G401 (cell line): ENCODE data around the gene ZNF169. TPM values are rescaled to one million over a fixed set of nuclear protein-coding genes. Genes with fewer than 3 reads are reported as not detected.
"Not testable (repeated sequence)": the region's sequence is repeated elsewhere in the genome, so short reads cannot be mapped to it uniquely, and the experiment has no call there.

Experiments used
- DNase-seq: peaks from one replicate; pipeline ENCODE4 v3.0.0-alpha.2; 2015; ENCODE audit warnings: low spot score
- in situ Hi-C: cut with HindIII; loops from 2 replicates; pipeline ENCODE4 v1.10.0; 2016; ENCODE audit warnings: low sequenced_read_pairs, mixed read lengths
- total RNA-seq: library from RNA; depleted of rRNA; stranded (reverse); fragments of >200 nt; shearing (Covaris generic); gene quantifications from 2 replicates; pipeline ENCODE4 v1.2.3, GENCODE V29; 2014

ZNF169 gene
- total RNA-seq, 1 experiment from 2014 or later = 1.0 TPM

DNA sequence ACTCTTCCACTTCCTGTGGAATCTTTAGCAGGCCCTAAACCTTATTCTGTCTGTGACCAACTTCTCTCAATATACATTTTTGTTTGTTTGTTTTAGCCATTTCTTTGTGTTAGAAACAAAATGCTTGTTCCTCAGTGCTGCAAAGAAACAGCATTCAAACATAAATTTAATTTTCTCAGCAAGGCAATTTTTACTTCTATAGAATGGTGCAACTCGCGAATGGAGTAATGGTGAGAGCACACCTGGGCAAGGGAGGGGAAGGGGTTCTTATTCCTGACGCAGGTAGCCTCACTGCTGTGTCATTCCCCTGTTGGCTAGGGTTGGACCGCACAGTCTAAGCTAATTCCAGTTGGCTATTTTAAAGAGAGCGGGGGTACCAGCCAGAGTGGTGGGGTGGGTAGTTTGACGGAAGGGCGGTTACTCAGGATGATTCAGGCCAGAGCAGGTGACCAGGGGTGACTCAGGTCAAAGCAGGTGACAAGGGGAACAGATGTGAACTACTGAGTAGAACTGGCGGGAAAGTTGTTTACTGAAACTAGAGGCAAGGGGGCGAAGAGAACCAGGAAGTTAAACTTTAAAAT lies 21.4 kb downstream of the ZNF169 start:
- no peak for DNase-seq
- in situ Hi-C loops = no loop called here

DNA sequence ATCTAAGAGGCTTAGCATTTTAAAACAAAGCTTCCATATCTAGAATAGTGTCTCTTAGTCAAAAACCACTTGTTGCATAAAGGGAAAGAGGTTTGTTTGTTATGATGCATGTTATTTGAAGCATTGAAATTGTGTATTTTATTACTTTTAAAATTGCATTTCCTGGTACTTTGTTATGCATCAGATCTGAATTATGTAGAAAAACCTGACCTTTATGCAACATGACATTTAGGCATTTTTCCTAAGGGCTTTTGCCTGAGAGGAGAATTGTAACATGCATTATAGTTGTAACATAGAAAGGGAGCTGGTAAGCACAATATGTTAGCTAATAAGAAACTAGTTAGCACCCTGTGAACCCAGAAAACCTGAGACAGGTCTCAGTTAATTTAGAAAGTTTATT lies 22.0 kb downstream of the ZNF169 start:
- no peak for DNase-seq
- in situ Hi-C loops = no loop called here

DNA sequence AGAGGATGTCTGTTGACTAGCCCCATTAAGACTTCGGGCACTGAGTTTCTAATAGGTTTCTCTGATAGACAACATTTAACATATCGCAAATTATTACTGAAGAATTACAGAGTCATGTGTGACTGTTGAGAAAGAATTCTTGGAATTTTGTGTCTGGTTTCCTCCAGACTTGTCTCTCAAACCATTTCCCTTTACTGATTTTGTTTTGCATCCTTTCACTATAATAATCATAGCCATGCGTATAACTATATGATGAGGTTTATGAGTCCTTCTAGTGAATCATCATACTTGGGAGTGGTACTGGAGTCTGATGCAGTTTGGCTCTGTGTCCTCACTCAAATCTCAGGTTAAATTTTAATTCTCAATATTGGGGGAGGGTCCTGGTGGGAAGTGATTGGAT lies 27.0 kb downstream of the ZNF169 start:
- DNase-seq = no peak
- in situ Hi-C loops = no loop called here

DNA sequence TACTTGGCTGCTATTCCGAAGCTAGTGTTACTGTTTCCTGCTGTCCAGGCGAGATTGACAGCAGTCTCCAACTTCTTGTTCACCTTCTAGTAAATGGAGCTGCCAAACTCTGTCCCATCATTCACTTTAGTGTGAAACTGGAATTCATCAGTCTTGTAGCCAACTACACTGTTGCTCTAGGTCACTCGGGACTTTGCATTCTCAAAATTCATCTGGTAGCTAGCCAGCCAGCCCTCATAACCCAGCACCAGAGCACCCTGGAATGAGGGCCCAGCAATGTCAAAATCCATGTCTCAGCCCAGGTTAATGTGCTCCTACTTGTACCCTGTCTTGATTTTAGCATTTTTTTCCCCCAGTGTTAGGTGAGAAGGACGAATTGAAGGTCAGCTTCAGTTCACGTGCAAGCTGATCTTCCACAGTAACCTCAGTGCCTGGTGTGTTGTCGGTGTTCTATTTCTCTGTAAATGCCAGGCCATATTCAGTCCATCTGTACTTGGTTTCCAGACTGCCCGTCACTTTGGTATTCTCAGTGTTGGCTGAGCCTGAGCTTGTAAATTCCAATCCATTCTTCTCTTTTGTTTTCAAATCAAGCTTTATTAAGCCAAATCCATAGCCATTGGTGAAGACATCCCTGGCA lies 28.9 kb downstream of the ZNF169 start:
- in situ Hi-C loops = no loop called here
- DNase-seq = no peak

DNA sequence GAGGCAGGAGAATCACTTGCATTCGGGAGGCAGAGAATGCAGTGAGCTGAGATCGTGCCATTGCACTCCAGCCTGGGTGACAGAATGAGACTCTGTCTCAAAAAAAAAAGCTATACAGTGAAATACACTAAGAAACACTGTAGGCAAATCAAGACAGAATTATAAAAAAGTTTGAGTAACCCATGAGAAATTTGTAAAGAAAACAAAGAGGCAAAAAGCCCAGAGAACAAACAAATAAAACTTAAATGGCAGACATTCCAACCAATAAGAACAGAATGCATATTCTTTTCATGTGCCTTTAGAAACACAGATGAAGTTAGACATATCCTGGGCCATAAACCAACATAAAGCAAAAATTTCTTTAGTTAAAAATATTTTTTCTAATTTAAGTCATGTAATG lies 30.6 kb downstream of the ZNF169 start:
- in situ Hi-C loops = no loop called here
- DNase-seq = no peak

DNA sequence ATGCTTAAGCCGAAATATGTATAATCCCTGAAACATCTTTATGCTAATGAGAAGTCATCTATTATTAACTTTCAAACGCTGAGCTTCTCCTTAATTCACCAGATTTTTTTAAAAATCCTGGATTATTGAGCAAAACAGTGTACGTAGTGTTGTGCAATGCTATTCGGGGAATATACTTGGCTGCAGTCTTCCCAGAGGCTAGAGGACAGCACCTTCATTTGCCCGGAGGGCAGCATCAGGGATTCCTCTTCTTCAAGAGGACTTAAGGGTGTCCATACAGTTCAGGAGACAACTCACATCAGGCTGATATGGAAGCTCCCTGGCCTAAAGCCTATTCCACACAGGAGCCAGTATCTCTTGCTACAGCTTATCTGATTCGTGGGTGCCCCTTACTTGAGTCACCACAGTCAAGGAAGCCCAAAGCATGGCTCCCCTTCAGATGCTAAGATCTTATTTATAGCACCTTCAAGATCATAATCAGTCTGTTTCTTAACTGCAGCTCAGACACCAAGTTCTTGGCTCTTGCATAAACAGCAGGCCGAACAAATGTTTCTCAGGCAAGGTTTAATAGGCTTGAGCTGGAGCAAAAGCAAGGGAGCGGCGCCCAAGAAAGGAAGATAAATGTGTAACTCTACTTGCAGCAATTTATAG lies 40.0 kb downstream of the ZNF169 start:
- in situ Hi-C loops = no loop called here

DNA sequence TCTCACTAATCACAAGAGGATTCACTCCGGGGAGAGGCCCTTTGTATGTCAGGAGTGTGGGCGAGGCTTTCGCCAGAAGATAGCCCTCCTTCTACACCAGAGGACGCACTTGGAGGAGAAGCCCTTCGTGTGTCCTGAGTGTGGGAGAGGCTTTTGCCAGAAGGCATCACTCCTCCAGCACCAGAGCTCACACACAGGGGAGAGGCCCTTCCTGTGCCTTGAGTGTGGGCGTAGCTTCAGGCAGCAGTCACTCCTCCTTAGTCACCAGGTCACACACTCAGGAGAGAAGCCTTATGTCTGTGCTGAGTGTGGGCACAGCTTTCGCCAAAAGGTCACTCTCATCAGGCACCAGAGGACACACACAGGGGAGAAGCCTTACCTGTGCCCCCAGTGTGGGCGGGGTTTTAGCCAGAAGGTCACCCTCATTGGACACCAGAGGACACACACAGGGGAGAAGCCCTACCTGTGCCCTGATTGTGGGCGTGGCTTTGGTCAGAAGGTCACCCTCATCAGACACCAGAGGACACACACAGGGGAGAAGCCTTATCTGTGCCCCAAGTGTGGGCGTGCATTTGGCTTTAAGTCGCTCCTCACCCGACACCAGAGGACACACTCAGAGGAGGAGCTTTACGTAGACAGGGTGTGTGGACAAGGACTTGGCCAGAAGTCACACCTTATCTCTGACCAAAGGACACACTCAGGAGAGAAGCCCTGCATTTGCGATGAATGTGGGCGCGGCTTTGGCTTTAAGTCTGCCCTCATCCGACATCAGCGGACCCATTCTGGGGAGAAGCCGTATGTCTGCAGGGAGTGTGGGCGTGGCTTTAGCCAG lies 41.6 kb downstream of the ZNF169 start:
- in situ Hi-C loops = no loop called here
- DNase-seq = no peak

More for the DNA sequence above, 40.0 kb downstream of the ZNF169 start:
- DNase-seq = no peak

DNA sequence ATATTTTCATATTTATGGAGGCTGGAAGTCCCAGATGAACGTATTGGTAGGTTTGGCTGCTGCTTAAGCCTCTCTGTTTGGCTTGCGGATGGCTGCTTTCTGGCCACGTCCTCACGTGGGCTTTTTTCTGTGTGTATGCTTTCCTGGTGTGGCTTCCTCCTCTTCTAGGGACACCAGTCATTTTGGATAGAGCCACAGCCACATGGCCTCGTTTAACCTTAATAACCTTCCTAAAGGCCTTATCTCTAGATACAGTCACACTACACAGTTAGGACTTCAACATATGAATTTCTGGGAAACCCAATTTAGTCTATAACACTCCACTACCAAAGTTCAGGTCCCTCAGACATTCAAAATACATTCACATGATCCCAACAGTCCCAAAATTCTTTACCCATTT lies 42.5 kb downstream of the ZNF169 start:
- in situ Hi-C loops = no loop called here
- DNase-seq = no peak

DNA sequence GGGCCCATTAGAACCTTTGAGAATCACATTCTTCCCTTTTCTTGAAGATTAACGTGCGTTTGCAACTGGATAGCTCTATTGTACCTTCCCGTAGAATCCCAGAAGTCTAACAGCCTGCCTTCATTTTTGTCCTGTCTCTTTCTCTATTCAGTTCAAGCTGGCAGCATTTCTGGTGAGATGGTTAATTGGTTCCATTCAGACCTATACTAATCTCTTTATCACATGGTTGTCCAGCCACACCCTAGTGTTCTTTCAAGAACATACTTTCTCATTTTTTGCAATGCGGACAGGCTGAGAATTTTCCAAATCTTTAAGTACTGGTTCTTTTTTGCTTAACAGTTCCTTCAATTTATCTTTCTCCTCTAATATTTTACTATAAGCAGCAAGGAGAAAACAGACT lies 43.3 kb downstream of the ZNF169 start:
- DNase-seq = no peak
- in situ Hi-C loops = no loop called here

DNA sequence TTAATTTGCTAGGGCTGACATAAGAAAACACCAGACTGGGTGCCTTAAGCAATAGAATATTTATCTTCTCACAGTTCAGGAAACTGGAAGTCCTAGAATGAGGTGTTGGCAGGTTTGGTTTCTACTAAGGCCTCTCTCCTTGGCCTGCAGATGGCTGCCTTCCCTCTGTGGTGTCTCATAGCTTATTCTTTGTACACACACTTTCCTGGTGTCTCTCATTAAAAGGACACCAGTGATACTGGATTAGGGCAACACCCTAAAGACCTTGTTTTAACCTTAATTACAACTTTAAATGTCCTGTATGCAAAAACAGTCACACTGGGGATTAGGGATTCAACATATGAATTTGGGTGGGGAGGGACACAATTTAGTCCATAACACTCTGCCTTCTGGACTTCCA lies 44.2 kb downstream of the ZNF169 start:
- in situ Hi-C loops = no loop called here
- no peak for DNase-seq

DNA sequence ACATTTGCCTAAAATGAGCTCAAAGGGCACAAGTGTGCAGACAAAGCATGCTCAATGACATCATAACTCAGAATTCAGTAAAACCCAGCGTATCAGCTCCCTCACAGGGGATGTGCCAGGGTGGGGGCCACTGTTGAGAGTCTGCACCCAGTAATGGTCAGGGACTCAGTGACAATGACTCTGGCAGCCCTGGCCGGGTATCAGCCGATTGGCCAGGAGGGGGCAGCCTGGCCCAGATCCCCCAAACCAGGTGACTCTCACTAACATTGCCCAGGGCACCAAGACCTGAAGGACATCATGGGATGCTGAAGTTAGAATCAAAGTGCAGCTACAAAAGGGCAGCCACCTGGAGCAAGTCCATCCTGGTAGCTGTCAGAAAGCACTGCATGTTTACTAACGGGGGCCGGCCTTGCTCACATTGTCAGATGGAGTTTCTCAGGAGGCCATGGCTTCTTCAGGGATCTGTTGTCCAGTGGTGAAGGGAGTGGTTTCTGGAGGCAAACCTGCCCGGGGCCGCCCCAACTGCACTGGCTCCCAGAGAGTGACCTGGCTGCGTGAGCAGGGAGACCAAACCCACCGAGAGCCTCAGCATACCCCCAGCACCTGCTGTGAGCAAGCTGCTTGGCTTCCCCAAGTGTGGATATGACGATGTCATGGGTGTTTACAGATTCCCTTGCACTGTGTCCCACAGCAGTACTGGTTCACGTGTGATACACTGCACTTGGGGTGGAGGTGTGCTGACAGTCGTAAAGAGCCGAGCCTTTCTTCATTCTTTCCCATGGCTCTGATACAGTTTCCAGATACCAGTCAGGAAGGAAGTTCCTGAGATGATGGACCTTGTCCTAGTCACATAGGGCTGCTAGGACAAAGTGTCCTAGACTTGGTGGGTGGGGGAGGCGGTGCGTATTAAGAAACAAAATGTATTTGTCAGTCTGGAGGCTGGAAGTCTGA lies 56.2 kb downstream of the ZNF169 start:
- in situ Hi-C loops, DNase-seq: not testable (repeated sequence)

DNA sequence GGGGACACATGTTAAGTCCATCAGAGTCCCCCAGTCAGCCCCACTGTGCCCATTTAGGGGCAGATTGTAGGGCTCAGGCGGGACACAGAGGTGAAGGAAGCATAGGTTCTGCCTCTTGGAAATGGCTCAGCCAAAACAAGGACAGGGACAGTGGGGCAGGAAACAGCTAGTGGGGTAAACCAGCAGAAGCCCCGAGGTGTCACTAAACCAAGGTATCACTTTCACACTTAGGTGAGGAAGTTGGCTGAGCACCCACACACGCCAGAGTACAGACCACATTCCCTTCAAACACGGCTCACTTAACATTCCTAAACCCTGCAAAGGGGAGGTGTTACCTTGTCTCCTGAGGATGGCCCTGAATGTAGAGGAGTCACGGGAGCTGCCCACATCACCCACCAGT lies 57.1 kb downstream of the ZNF169 start:
- DNase-seq, in situ Hi-C loops: not testable (repeated sequence)

DNA sequence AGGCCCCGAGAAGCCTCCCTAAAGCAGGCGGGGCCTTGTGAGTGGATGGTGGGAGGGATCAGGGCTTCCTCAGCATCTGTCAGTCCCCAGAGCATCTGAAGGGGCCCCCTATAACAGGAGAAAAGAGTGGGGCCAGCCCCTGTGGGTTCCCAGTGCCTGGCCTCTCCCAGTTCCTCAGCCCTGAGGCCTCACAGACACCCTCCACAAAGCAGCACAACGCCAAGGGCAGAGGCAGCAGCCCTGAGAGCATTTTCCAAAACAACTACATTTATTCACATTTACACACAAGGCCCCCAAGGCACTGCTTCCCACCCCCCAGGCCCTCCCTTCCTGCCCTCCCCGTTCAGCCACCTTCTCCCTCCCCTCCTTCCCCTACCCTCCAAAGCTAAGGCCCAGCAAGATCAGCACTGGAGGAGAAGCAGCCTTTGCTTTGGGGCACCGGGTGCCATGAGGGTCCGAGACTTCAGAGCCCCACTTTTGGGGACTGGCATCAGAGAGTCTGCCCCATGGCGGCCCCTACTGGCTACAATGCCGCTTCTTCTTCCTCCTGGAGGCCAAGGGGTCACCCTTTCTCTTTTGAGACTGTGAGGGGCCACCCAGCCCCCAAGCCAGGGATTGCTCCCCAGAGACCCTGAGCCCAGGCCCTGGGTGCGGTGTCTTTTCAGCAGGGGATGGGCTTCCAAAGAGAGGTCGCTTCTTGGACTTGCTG lies 59.0 kb downstream of the ZNF169 start:
- DNase-seq, in situ Hi-C loops: not testable (repeated sequence)

DNA sequence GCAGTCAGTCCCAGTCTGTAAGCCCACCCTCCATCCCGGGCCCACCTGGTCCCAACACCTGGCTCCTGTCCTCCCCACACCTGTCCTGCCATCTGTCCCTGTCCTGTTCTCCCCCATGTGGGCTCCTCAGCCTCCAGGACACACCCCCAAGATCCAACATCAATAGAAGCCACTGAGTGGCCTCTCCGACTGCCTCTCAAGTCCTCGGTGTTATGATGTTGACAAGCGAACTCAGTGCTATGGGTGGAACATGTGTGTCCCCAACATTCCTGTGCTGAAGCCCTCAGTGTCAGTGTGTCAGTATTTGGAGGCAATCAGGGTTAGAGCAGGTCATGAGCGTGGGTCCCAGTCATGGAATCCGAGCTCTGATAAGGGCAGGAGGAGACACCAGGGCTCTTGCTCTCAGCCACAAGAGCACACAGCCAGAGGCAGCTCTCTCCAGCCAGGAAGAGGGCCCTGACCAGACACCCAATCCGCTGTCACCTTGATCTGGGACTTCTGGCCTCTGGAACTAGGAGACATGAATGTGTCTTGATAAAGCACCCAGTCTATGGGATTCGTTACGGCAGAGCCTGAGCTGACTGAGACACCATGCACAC lies 63.3 kb downstream of the ZNF169 start:
- DNase-seq = not testable (repeated sequence)

DNA sequence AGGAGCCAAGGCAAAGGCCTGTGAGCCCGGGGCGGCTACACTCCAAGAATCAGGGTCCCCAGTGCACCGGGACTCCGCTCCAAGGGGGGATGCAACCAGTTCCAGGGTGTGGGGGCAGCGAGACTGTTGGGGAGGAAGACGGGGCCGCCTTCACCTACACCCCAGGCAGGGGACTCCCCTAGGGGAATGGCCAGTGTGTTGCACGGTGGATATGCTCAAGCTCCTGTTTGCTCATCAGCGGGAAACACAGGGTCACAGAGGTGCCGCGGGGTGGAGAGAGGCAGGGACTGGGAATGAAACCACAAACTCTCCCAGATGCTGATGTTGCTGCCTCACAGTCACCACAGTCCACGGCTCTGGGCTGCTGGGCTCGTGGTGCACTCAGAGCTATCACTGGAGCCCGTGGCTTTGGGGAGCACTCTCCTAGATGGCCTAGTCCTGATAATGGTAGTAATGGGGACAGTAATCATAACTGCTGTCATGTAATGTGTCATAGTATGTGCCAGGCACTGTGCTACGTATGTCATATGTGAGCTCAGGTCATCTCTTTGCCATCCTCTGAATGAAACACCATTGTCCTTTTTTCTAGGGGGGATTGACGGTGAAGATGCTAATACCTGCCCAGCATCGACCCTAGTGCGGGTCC lies 64.2 kb downstream of the ZNF169 start:
- in situ Hi-C loops = not testable (repeated sequence)

More for the DNA sequence above, 63.3 kb downstream of the ZNF169 start:
- in situ Hi-C loops = not testable (repeated sequence)

DNA sequence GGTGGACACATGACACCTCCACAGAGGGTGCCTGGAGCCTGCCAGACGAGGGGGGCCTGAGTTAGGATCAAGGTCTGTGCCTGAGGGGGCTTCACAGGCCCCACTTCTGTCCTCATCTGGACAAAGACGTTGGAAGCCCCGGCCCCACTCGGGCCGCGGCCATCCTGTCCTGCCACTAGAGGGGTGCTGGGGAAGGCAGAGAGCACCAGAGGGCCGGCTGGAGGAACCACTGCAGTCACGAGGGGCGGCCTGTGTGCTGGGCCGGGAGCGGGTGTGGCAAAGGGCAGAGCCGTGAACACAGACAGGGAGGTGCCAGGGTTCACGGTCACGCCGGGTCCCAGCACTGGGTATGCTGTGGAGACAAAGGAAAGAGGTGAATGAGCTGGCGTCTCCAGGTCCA lies 66.5 kb downstream of the ZNF169 start:
- in situ Hi-C loops = not testable (repeated sequence)

More for the DNA sequence above, 64.2 kb downstream of the ZNF169 start:
- DNase-seq = not testable (repeated sequence)

DNA sequence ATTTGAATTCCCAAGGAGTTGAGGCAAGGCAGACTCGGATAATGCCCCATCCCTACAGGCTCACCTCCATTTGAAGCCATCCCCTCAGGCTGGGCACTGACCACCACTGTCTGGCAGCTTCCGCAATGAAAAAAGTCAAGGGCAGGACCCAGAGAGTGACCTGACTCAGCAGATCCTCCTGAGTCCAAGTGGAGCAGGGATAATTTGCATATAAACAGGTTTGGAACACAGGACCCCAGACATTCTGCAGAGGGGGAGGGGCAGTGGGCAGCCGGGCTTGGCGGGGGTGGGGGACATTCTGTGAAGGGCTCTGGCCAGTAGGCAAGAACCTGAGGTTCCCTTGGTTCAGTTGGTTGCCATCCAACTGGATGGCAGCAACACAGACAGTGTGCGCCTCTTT lies 69.4 kb downstream of the ZNF169 start, which contains the start of gene NUTM2F:
Gene NUTM2F (minus strand): TSS at position 101 of the 400 bp plus-strand sequence. CDS start 21 bp downstream, at position 80.
- DNase-seq, in situ Hi-C loops: not testable (repeated sequence)

More for the DNA sequence above, 66.5 kb downstream of the ZNF169 start:
- DNase-seq = not testable (repeated sequence)
